NCI-H2171 (cell line): Measurements from ENCODE around the gene WHRN.
A peak's percentile ranks its signal among the peaks of the same experiment; 100 is the strongest.

Source experiments
- DNase-seq: peaks from one replicate; lab custom pipeline; 2025; lab: John Stamatoyannopoulos, UW

Gene WHRN

GRCh38 chr9:114418053-114418452, 87.2 kb downstream of the WHRN start:
- no peak for DNase-seq

- no peak for DNase-seq
Measured at GRCh38 chr9:114417511-114417910, 87.8 kb downstream of the WHRN start.

GRCh38 chr9:114416906-114417305, 88.4 kb downstream of the WHRN start:
- DNase-seq: no peak

GRCh38 chr9:114416290-114416689, 89.0 kb downstream of the WHRN start:
- DNase-seq: no peak

- no peak for DNase-seq
Measured at GRCh38 chr9:114414346-114414745, 90.9 kb downstream of the WHRN start.

GRCh38 chr9:114413861-114414301, 91.4 kb downstream of the WHRN start:
- no peak for DNase-seq

GRCh38 chr9:114412048-114412683, 93.1 kb downstream of the WHRN start:
- DNase-seq: peak; percentile 62

GRCh38 chr9:114411452-114411851, 93.8 kb downstream of the WHRN start:
- no peak for DNase-seq

GRCh38 chr9:114410910-114411309, 94.4 kb downstream of the WHRN start:
- no peak for DNase-seq

GRCh38 chr9:114409842-114410241, 95.4 kb downstream of the WHRN start:
- DNase-seq: no peak

- DNase-seq: no peak
Measured at GRCh38 chr9:114409103-114409780, 96.0 kb downstream of the WHRN start.

- no peak for DNase-seq
Measured at GRCh38 chr9:114408645-114409044, 96.6 kb downstream of the WHRN start.

GRCh38 chr9:114407889-114408288, 97.4 kb downstream of the WHRN start:
- no peak for DNase-seq

- DNase-seq: no peak
Measured at GRCh38 chr9:114406441-114406840, 98.8 kb downstream of the WHRN start.

- DNase-seq: peak; percentile 60
Measured at GRCh38 chr9:114405294-114406034, 99.8 kb downstream of the WHRN start.

- no peak for DNase-seq
Measured at GRCh38 chr9:114404531-114404930, 100.7 kb downstream of the WHRN start.

- DNase-seq: no peak
Measured at GRCh38 chr9:114403153-114403756, 102.0 kb downstream of the WHRN start.

GRCh38 chr9:114401344-114401743, 103.9 kb downstream of the WHRN start:
- DNase-seq: no peak

GRCh38 chr9:114400772-114401171, 104.5 kb downstream of the WHRN start:
- DNase-seq: no peak

GRCh38 chr9:114400219-114400618, 105.1 kb downstream of the WHRN start:
- no peak for DNase-seq

GRCh38 chr9:114399381-114399780, 105.9 kb downstream of the WHRN start:
- no peak for DNase-seq

GRCh38 chr9:114397848-114398605, 107.2 kb downstream of the WHRN start:
- peak; percentile 91 for DNase-seq
